GM12875 (cell line): ENCODE results near the gene ERC2.

Source experiments
- H3K4me3 ChIP-seq: one replicate; pipeline ENCODE4 v1.5.1; 2011; ENCODE audit warnings: low read depth, low read length, control low read depth
- TF ChIP-seq, protein P1 (sequence below): IDR thresholded peaks from 2 replicates; pipeline ENCODE4 v1.5.1; 2011; ENCODE audit warnings: low read depth, mild to moderate bottlenecking, control low read depth, inconsistent platforms, low read length, moderate library complexity, borderline replicate concordance; ENCODE audit not compliant: insufficient read depth

Gene ERC2

DNA sequence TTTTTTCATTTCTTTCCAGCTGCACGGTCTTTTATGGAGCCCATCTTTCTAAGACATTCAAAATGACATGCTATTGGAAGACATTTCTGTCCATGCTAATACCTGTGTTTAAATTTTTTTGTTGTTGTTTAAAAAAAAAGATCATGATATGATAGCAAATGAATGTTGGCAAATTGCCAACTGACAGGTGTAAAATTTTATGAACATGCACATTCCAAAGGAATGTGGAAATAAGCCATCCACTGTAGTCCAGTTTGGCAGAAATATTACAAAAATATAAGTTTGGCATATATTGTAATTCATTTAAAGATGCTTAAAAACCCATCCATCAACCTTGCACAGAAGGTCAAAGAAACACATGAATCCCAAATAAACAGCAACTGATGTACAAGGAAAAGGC lies 905.6 kb downstream of the ERC2 start:
- TF ChIP-seq, protein P1, sequence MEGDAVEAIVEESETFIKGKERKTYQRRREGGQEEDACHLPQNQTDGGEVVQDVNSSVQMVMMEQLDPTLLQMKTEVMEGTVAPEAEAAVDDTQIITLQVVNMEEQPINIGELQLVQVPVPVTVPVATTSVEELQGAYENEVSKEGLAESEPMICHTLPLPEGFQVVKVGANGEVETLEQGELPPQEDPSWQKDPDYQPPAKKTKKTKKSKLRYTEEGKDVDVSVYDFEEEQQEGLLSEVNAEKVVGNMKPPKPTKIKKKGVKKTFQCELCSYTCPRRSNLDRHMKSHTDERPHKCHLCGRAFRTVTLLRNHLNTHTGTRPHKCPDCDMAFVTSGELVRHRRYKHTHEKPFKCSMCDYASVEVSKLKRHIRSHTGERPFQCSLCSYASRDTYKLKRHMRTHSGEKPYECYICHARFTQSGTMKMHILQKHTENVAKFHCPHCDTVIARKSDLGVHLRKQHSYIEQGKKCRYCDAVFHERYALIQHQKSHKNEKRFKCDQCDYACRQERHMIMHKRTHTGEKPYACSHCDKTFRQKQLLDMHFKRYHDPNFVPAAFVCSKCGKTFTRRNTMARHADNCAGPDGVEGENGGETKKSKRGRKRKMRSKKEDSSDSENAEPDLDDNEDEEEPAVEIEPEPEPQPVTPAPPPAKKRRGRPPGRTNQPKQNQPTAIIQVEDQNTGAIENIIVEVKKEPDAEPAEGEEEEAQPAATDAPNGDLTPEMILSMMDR = no peak
- no peak overlapping the region for H3K4me3 ChIP-seq

DNA sequence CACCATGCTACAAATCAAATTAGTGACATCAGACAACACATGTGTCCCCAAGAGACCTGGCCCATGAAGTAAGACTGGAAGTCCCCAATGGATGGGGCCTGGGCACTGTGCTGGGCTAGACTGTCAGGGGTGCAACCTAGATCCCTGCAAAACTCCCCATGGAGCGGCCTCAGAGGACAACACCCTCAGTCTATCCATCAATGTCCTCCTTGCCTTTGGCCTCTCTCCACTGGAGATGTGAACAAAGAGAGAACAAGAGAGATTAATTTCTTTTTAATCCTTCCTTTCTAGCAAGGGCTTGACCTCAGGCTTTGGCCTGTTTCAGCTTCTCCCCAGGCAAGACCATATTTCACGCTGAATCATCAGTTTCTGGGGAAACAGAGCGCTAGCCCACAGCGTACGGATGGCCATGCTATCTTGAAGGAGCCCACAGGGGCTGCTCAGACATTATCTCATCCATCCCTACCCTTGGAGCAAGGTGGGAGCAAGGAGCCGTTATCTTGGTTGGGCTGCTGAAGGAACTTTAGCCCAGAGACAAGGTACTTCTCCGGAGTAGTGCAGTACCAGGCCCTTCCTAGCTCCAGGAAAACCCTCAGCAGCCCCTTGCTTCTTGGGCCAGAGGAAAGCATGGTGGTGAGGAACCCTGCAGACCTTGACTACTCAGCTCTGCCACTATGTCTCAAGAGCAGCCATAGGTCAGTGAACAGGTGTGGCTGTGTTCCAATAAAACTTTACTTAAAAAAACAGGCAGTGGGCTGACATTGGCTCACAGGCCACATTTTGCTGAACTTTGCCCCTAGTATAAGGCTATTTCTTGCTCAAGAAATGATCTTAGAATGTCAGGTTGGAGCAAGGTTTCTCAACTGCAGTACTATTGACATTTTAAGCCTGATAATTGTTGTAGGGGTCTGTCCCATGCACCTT lies 908.5 kb downstream of the ERC2 start:
- TF ChIP-seq, protein P1 = no peak
- H3K4me3 ChIP-seq = no peak overlapping the region

DNA sequence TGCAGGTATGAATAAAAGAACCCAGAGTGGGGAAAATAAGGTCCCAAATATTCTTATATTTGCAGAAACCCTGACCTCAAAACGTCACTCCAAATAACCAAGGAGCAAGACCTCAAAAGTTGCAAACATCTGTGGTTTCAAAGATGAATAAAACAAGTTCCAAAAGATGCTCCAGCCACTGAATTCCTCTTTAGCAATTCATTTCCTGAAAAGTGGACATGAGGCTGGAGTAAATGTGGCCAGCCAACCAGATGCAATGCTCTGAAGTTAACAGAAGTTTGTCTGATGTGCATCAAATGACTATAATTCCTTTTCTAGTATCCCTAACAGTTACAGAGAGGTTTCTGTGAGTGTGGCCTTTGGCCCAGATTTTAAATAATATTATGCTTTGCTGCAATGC lies 910.0 kb downstream of the ERC2 start:
- TF ChIP-seq, protein P1 = no peak
- no peak overlapping the region for H3K4me3 ChIP-seq

DNA sequence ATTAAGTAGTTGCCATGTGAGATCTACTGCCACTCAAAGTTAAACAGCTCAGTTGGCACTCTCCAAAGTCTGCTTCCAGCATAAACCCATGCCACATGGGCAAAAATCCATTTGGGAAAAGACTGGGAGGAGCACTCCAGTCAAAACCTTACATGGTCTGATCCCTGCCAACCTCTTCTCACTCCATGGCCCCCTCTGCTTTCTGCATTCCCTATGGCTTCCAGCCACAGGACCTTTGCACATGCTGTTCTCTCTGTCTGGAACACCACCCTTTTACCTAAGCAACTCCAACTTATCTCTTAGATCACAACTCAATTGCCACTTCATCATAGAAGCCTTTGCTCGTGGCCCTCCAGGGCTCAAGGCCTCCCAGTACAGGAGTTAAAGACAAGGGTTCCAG lies 910.7 kb downstream of the ERC2 start:
- no peak overlapping the region for H3K4me3 ChIP-seq

DNA sequence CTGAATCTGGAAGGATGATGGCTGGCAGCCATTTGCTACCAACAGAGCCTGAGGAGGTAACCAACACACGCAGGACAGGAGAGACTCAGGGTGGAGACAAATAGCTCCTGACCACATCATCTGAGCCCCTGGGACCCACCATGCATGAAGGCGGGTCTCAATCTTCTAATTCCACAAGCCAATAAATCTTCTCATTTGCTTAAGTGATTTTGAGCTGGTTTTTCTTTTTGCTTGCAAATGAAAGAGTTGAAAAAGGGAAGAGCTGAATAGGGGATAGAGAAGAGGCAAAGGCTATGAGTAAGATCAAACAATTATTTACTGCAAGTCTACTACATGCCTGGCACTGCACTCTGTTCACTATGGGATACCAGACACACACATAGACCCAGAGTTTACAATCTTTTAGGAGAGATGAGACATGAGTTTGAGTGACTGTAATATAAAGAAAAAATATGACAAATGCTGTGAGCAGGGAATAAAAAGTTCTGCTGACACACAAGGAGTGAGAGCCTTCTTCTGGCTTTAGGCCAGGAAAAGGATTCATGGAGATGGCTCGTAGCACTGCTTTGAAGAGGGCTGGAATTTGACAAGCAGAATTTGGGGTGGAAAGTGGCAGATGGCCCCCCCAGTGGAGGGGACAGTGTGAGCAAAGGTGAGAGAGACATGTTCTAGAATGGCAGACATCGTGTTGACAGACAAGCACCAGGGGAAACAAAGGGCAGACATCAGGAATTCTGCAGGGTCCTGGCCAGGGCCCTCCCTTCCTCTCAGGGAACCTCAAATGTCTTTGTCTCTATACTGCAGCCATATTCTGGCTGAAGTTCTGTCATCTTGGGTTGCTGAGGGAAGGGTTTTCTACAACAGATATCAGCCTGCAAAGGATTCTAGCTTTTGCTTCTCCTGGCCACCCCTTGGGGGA lies 911.4 kb downstream of the ERC2 start:
- TF ChIP-seq, protein P1 = no peak
- H3K4me3 ChIP-seq = no peak overlapping the region

More for the DNA sequence above, 910.7 kb downstream of the ERC2 start:
- TF ChIP-seq, protein P1 = no peak

DNA sequence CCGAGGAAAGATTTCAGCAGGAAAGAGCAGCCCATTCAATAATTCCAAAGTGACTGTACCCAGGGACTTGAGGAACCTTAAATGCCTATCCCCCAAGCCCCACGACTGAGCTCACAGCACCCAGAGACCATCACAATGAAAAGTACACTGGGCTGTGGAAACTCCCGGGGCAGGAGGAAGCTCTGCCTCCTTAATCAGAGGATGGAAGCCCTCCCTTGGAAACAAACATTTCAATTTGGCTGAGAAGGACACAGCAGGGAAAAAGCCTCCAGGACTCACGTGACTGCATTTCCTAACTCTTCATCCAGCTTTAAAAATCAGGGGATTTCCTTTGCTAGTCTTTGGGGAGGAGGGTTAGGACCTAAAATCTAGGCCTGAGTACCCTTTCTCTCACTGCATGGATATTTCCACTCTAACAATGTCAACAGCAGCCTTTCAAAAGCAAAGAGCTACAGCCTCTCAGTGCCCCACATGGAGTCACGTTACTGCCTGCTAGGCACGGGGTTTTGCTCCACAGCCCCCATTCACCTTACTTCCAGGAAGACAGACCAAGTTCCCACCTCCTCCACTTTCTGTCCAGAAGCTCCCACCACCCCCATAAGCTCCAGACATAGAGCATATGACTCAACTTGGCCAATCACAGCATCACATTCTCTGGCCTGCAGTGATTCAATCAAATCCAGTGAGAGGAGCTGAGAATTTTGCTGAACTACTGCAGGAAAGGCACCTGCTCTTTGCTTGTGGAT lies 912.2 kb downstream of the ERC2 start:
- H3K4me3 ChIP-seq = no peak overlapping the region
- TF ChIP-seq, protein P1 = no peak
